IMR-90 (cell line): Measurements from ENCODE around the gene PGA4. TPM values are rescaled to one million over a fixed set of nuclear protein-coding genes. Genes with fewer than 3 reads are reported as not detected.
"Not testable (repeated sequence)": the region's sequence is repeated elsewhere in the genome, so short reads cannot be mapped to it uniquely, and the experiment has no call there.

Source experiments
- ATAC-seq: fragments of 200-7000 bp; cut with Tn5 transposase; 2 replicates; pipeline ENCODE4 v1.9.1; 2020; ENCODE audit warnings: low read depth, mild to moderate bottlenecking, moderate library complexity
- Bru-seq: library from RNA; stranded (reverse); fragments of 400-500 nt; gene quantifications from one replicate; lab custom pipeline; 2021; lab: Mats Ljungman, UMichigan
- BruChase-seq, 2 experiments: library from RNA; stranded (reverse); fragments of 400-500 nt; gene quantifications; one replicate each; lab custom pipeline; 2021; lab: Mats Ljungman, UMichigan
- BruUV-seq: library from RNA; stranded (reverse); fragments of 400-500 nt; replicated peaks from 2 replicates; lab custom pipeline; 2021; lab: Mats Ljungman, UMichigan
- CTCF ChIA-PET: fragments of 300-600 bp; formaldehyde crosslinking; extraction: SDS; loops from one replicate; lab custom pipeline; 2021; ENCODE audit warnings: antibody characterized with exemption; lab: Yijun Ruan, JAX
- POLR2A ChIA-PET: fragments of 300-600 bp; sonication (Branson Sonifier 250); formaldehyde crosslinking; loops from one replicate; lab custom pipeline; 2022; ENCODE audit warnings: antibody characterized with exemption; ENCODE audit not compliant: unreplicated experiment; lab: Charles Lee
- DNase-seq: peaks from one replicate; pipeline ENCODE4 v3.0.0; 2013
- H2AFZ ChIP-seq: replicated peaks from 2 replicates; pipeline ENCODE3; 2013; ENCODE audit warnings: low read length, mild to moderate bottlenecking; ENCODE audit not compliant: poor library complexity
- H2AK5ac ChIP-seq: 2 replicates; pipeline ENCODE4 v1.6.1; 2013; ENCODE audit warnings: low read depth, low read length, inconsistent platforms
- H2AK9ac ChIP-seq: replicated peaks from 2 replicates; pipeline ENCODE3; 2013; ENCODE audit warnings: mild to moderate bottlenecking, low read depth, low read length, moderate library complexity; ENCODE audit not compliant: poor library complexity
- H2BK120ac ChIP-seq: 2 replicates; pipeline ENCODE4 v1.6.1; 2013; ENCODE audit warnings: low read depth, low read length, inconsistent platforms
- H2BK15ac ChIP-seq: 3 replicates; pipeline ENCODE4 v1.6.1; 2013; ENCODE audit warnings: low read depth, low read length, inconsistent platforms
- H2BK20ac ChIP-seq: 2 replicates; pipeline ENCODE4 v1.6.1; 2013; ENCODE audit warnings: low read depth, mild to moderate bottlenecking, inconsistent platforms, low read length, moderate library complexity
- H2BK5ac ChIP-seq: 2 replicates; pipeline ENCODE4 v1.6.1; 2013; ENCODE audit warnings: mild to moderate bottlenecking, low read depth, low read length, inconsistent platforms; ENCODE audit not compliant: poor library complexity, severe bottlenecking
- H3K14ac ChIP-seq: replicated peaks from 2 replicates; pipeline ENCODE4 v1.6.1; 2013; ENCODE audit warnings: low read depth, low read length, inconsistent platforms
- H3K18ac ChIP-seq: 2 replicates; pipeline ENCODE4 v1.6.1; 2013; ENCODE audit warnings: low read depth, low read length, control low read depth
- H3K23ac ChIP-seq: 2 replicates; pipeline ENCODE4 v1.6.1; 2013; ENCODE audit warnings: low read depth, low read length, inconsistent platforms
- H3K27ac ChIP-seq: 2 replicates; pipeline ENCODE4 v1.5.1; 2013; ENCODE audit warnings: mild to moderate bottlenecking, control low read depth, low read length; ENCODE audit not compliant: insufficient read depth
- H3K27me3 ChIP-seq: 2 replicates; pipeline ENCODE4 v1.6.1; 2013; ENCODE audit warnings: low read length; ENCODE audit not compliant: control insufficient read depth, insufficient read depth
- H3K36me3 ChIP-seq: 2 replicates; pipeline ENCODE4 v1.6.1; 2013; ENCODE audit warnings: low read length, mixed read lengths; ENCODE audit not compliant: control insufficient read depth, insufficient read depth
- H3K4ac ChIP-seq: 2 replicates; pipeline ENCODE4 v1.6.1; 2013; ENCODE audit warnings: low read depth, low read length, inconsistent platforms
- H3K4me1 ChIP-seq: 2 replicates; pipeline ENCODE4 v1.6.1; 2013; ENCODE audit warnings: low read length, mixed read lengths; ENCODE audit not compliant: control insufficient read depth, insufficient read depth
- H3K4me2 ChIP-seq: 2 replicates; pipeline ENCODE4 v1.6.1; 2013; ENCODE audit warnings: low read depth, mild to moderate bottlenecking, control low read depth, low read length, moderate library complexity
- H3K4me3 ChIP-seq: 2 replicates; pipeline ENCODE4 v1.5.1; 2013; ENCODE audit warnings: low read depth, mild to moderate bottlenecking, control low read depth, low read length, moderate library complexity; ENCODE audit not compliant: insufficient read depth
- H3K56ac ChIP-seq: 2 replicates; pipeline ENCODE4 v1.6.1; 2013; ENCODE audit warnings: low read length, inconsistent platforms; ENCODE audit not compliant: insufficient read depth; ENCODE audit errors: extremely low read depth
- H3K79me1 ChIP-seq, 2 experiments: 2 replicates each; pipeline ENCODE4 v1.6.1; 2013; ENCODE audit warnings: low read length in 2 of 2, inconsistent platforms in 1 of 2, low read depth in 1 of 2
- H3K9ac ChIP-seq: 2 replicates; pipeline ENCODE4 v1.6.1; 2013; ENCODE audit warnings: low read depth, low read length, control low read depth
- H3K9me1 ChIP-seq: 2 replicates; pipeline ENCODE4 v1.6.1; 2013; ENCODE audit warnings: low read length, inconsistent platforms; ENCODE audit not compliant: insufficient read depth
- H3K9me3 ChIP-seq: 2 replicates; pipeline ENCODE4 v1.6.1; 2013; ENCODE audit warnings: low read length; ENCODE audit not compliant: control insufficient read depth, insufficient read depth
- H4K20me1 ChIP-seq: 2 replicates; pipeline ENCODE4 v1.6.1; 2013; ENCODE audit warnings: low read length, inconsistent platforms; ENCODE audit not compliant: insufficient read depth
- H4K5ac ChIP-seq: 2 replicates; pipeline ENCODE4 v1.6.1; 2013; ENCODE audit warnings: mild to moderate bottlenecking, low read depth, low read length, control low read depth
- H4K8ac ChIP-seq, 2 experiments: 2 replicates each; pipeline ENCODE4 v1.6.1; 2013; ENCODE audit warnings: low read depth in 2 of 2, low read length in 2 of 2, control low read depth in 1 of 2, inconsistent platforms in 1 of 2
- H4K91ac ChIP-seq: 2 replicates; pipeline ENCODE4 v1.6.1; 2013; ENCODE audit warnings: low read depth, low read length, inconsistent platforms; ENCODE audit not compliant: insufficient read depth
- WGBS, 2 experiments: methylation state at CpG; one replicate each; pipeline versions ENCODE4 v1.1.5 to v1.1.7; 2013; ENCODE audit warnings: missing lambda C conversion rate in 2 of 2; ENCODE audit not compliant: insufficient read length in 1 of 2; ENCODE audit errors: extremely low coverage in 2 of 2; 5-methylcytosine and 5-hydroxymethylcytosine counted together
- dilution Hi-C: fragments of 300-500 bp; cut with HindIII; formaldehyde crosslinking; loops from one replicate; pipeline ENCODE4 v1.14.3; 2018; ENCODE audit warnings: low sequenced_read_pairs; ENCODE audit not compliant: unreplicated experiment
- in situ Hi-C: fragments of 300-500 bp; cut with MboI; formaldehyde crosslinking; loops from 3 replicates; pipeline ENCODE4 v1.14.3; 2019; ENCODE audit warnings: low sequenced_read_pairs, inconsistent platforms, mixed read lengths
- intact Hi-C: fragments of 100-400 bp; cut with micrococcal nuclease; formaldehyde crosslinking; loops from 2 replicates; pipeline ENCODE4 v1.10.0; 2022
- long read RNA-seq: library from polyadenylated mRNA; unstranded; transcript quantifications from one replicate; pipeline ENCODE4 v2.0.0, GENCODE V29; 2021; ENCODE audit not compliant: unreplicated experiment
- polyA plus RNA-seq, 3 experiments: library from polyadenylated mRNA; depleted of rRNA; stranded (reverse); fragments of >200 nt; gene quantifications; 2 replicates each; pipeline ENCODE4 v1.2.3, GENCODE V29; 2012; ENCODE audit warnings: low replicate concordance in 1 of 3
- total RNA-seq: library from RNA; depleted of rRNA; stranded (reverse); fragments of >200 nt; gene quantifications from 2 replicates; pipeline ENCODE4 v1.2.3, GENCODE V29; 2012; rRNA removed

PGA4 gene
- not detected in 2 replicates for total RNA-seq
- polyA plus RNA-seq (2012; rRNA removed): not detected in 2 replicates
- polyA plus RNA-seq (2012; cell fraction: cytosol; rRNA removed): 0.16 TPM in 1 of 2 replicates, not detected in the other
- 0.07 TPM in 1 of 2 replicates, not detected in the other for polyA plus RNA-seq (2012; cell fraction: nucleus; rRNA removed; ENCODE audit: low replicate concordance)
- Bru-seq, nascent RNA: not detected
- BruChase-seq, experiment 1, labeled RNA remaining after a 6-hour chase: not detected
- not detected for BruChase-seq, experiment 2, labeled RNA remaining after a 2-hour chase
- long read RNA-seq: 0 reads

- BruUV-seq, H3K18ac ChIP-seq, H2AK9ac ChIP-seq, H3K4me3 ChIP-seq, H3K9me3 ChIP-seq, H2AK5ac ChIP-seq, H3K14ac ChIP-seq, dilution Hi-C loops, CTCF ChIA-PET, H4K91ac ChIP-seq, H3K23ac ChIP-seq, intact Hi-C loops, H2BK20ac ChIP-seq, H3K56ac ChIP-seq, H3K4ac ChIP-seq, H3K4me2 ChIP-seq, POLR2A ChIA-PET, ATAC-seq, H3K36me3 ChIP-seq, H4K5ac ChIP-seq, H4K8ac ChIP-seq, H3K4me1 ChIP-seq, in situ Hi-C loops, DNase-seq, H2BK120ac ChIP-seq, H2BK5ac ChIP-seq, H3K79me1 ChIP-seq, H2BK15ac ChIP-seq, H3K27ac ChIP-seq, H4K20me1 ChIP-seq, H3K27me3 ChIP-seq, H2AFZ ChIP-seq, H3K9ac ChIP-seq, H3K9me1 ChIP-seq: not testable (repeated sequence)
- no CpG with 5 or more reads among the region's 8 CpGs for WGBS, 2 experiments
These were observed at the start of gene PGA4 for GRCh38 chr11:61222047-61222446. Gene PGA4, plus strand, starts transcription at chr11:61222347. Its CDS starts 54 bp downstream, at chr11:61222401.
